Measurements from ENCODE around the gene ZG16B.

DNA sequence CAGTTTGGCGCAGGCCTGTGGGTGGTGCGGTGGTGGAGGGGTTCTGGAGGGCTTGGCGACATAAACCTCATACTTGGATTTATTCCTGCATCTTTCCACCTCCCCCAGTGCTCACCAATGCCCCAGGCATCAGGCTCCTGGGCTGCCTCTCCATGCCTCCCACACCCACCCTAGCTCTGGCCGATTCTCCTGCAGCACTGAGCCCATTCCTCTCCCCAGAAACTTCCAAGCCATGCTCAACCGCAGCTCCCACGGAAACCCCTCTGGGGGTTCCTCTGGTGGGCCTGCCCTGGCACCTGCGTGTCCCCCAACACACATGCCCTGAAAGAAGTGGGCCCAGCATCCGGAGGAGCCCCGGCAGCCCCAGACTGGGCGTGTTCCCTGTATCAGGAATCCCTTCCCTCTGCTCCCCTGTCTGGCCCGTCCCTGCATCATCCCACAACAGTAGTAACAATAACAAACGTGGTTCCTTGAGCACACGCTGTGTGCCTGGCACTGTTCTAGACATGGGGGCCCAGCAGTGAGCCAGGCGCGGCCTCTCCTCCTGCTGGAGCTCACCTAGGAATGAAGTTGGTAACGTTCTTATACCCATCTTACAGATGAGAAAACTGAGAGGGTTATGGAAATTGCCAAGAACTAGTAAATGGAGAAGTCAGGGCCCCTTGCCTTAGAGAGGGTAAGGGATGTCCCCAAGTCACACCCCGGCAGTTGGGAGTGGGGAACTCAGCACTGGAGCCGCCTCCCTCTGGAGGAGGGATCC, 10.7 kb upstream of the ZG16B start:
- TF ChIP-seq CTCF (IDR thresholded peaks at IDR 0.05) (no peak), POLR2AphosphoS5 (IDR thresholded peaks at IDR 0.05) (no peak)
